Peyer's patch (tissue), 4 donors: ENCODE measurements around the gene FOXI1.

Experiments
- CTCF ChIP-seq, 6 experiments: fragments of 450-650 bp in 4 of 6; fragments of 200-600 bp in 2 of 6; sonication (generic) in 1 of 6; IDR thresholded peaks; one replicate each; pipeline ENCODE4 v1.5.1; 2017 to 2019; ENCODE audit warnings: antibody characterized with exemption in 6 of 6, mild to moderate bottlenecking in 3 of 6, moderate library complexity in 1 of 6
- POLR2A ChIP-seq, 2 donors: fragments of 450-650 bp; IDR thresholded peaks; one replicate each; pipeline ENCODE4 v1.5.1; 2017; ENCODE audit warnings: antibody characterized with exemption in 2 of 2, mild to moderate bottlenecking in 2 of 2, moderate library complexity in 2 of 2

GRCh38 chr5:170136506-170136905 lies 30.8 kb downstream of the FOXI1 start:
- no peak for TF ChIP-seq CTCF (IDR thresholded peaks at IDR 0.05)
- no peak for TF ChIP-seq POLR2A (IDR thresholded peaks at IDR 0.05)
